Right kidney (tissue), 1 donor: Measurements from ENCODE around the gene SPCS3.
A peak's percentile ranks its signal among the peaks of the same experiment; 100 is the strongest.
"Not testable (repeated sequence)": the region's sequence is repeated elsewhere in the genome, so short reads cannot be mapped to it uniquely, and the experiment has no call there.

Experiments
- DNase-seq: peaks from one replicate; pipeline ENCODE4 v3.0.0-alpha.2; 2016

SPCS3 gene

DNA sequence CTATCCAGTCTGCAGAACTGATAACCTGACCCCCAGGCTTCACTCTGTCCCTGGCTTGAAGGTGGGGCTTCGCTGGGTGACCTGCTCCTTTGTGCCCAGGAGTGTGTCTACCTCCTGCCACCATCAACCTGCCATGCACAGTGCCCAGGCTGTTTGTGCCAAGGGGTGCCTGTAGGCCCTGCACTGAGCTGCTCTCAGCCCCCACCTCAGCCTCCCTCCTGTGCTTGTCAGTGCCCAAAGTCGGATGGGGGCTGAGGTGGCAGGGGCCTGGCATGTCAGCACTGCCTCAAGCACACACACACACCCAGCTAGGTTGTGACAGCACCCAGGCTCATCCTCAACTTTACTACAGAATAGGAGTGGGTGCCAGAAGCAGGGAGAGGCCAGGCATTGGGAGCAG lies 23.5 kb downstream of the SPCS3 start:
- DNase-seq = no peak

- DNase-seq = not testable (repeated sequence)
Measured at GRCh38 chr4:176345346-176345745, 25.6 kb downstream of the SPCS3 start.

DNA sequence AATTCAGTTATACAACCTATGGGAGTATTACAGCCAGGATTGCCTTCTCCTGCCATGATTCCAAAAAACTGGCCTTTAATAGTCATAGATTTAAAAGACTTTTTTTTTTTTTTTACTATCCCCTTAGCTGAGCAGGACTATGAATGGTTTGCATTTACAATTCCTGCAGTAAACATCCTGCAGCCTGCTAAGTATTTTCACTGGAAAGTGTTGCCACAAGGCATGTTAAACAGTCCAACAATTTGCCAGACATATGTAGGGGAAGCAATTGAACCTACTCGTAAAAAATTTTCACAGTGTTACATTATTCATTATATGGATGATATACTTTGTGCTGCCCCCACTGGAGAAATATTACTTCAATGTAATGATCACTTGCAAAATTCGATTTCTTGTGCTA lies 27.1 kb downstream of the SPCS3 start:
- not testable (repeated sequence) for DNase-seq

DNA sequence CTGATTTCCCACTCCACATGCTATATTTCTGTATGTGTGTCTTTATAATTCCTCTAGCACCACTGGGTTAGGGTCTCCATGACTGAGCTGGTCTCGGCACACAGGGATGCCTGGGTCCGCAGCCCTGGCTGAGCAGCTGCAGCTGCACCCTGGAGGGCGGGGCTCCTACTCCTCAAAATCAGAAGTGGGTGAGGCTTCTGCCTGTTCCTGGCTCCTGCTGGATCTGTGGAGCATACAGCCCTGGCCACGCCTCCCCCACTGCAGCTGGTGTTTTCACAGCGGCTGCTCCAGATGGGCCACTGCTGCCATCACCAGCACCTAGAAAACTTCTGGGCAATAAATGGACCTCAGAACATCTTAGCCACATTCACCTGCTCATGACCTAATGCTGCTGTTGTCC lies 30.9 kb downstream of the SPCS3 start:
- no peak for DNase-seq

- DNase-seq = no peak
Measured at GRCh38 chr4:176354884-176355283, 35.1 kb downstream of the SPCS3 start.

- no peak for DNase-seq
Measured at GRCh38 chr4:176357359-176358082, 37.8 kb downstream of the SPCS3 start.

DNA sequence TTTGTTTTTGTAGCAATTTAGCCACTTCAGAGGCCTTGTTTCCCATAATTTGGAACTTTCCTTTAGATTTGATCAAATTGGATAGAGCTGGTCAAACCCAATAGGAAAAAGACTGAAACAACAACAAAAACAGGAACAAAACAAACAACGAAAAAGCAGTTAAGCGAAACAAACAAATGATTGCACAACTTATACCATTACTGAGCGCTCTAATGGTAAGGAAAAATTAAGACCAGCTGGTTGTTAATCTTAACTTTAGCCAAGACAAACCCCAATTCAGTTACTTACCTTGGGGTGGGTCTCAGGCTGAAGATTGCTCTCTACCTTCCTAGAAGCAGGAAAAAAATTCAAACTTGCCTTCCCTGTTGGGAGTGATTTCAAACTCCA lies 38.3 kb downstream of the SPCS3 start:
- DNase-seq = no peak

GRCh38 chr4:176359590-176359989 lies 39.8 kb downstream of the SPCS3 start:
- DNase-seq = no peak

- no peak for DNase-seq
Measured at GRCh38 chr4:176360446-176360845, 40.7 kb downstream of the SPCS3 start.

DNA sequence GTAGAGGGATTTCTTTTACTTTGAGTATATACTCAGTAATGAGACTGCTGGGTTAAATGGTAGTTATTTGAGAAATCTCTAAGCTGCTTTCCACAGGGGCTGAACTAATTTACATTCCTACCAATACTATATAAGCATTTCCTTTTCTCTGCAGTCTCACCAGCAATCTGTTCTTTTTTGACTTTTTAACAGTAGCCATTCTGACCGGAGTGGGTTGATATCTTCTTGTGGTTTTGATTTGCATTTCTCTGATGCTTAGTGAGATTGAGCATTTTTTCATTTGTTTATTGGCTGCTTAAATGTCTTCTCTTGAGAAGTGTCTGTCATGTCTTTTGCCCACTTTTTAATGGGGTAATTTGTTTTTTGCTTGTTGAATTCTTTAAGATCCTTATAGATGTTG lies 43.3 kb downstream of the SPCS3 start:
- DNase-seq = no peak

- no peak for DNase-seq
Measured at GRCh38 chr4:176367771-176368465, 48.2 kb downstream of the SPCS3 start.

DNA sequence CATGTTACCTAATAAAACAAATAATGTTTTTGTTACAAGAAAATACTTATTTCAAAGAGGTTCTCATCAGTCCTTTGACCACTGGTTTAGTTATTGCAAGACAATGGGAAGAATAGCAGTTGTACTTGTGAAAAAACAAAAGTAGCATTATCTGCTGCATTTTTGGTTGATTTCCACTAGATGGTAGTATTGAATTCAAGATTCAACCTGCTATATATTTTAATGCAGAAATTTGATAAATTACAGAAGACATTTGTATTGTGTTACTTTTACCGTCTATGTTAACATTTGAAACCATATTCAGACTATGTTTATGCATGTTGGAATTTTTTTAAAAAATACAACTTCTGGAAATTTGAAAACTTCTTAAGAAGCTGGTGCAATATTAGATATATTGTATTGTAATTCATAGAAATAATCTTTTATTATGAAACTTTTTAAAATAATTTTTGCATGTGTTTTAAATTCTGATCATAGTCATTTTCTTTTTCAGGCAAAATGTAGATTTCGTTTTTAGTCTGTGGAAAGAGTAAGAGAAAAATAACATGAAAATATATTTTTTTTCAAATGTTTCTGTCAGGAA lies 56.4 kb downstream of the SPCS3 start:
- no peak for DNase-seq

DNA sequence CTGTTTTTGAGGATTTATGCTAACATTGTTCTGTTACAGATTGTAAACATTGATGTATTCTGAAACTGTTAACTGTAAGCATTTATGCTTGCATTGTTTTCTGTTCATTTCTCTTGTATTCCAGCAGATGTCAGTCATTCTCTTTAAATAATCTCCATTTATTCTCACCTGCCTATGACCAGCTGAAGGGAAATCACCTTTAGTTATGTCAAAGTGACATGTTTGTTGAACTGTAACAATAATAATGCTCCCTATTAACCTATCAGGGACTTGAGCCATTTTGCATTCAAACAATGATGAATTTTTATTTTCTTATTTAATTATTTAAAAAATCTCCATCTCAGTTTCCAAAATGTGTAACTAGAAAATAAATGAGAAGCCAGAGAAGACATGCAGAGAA lies 58.0 kb downstream of the SPCS3 start:
- peak; percentile 10 for DNase-seq

DNA sequence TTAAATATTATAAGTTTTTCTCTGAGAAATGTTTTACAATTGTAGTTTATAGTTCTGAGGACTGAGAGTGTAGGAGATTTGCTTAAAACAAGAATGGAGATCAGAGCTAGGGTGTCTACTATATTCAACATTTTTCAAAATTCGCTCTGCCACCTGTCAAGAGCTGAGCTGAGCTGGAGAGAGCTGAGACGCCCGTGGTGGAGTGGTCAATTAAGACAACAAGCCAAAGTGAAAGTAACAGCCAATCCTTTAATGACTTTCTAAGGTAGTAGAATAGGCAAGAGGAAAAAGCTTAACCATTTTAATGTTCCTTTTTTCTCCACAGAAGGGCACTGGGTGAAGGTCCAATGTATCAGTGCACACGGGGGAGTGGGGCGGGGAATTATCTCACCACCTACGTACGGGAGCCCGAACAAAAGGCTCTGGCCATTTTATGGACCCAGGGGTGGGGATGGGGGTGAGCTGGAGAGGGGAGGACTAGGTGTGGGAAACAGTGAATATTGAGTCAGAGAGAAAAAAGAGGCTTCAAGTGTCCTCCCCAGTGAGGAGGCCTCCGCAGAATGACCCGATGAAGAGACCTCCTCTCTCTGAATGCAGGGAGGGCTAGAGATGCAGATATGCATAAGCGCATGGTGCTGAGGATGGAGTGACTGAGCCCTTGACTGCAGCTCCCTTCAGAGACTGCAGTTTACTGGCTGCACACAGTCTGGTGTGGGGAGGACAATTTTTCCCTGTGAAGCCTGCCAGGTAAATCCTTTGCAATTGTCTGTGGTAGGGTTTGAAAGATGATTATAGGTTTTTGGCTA lies 60.8 kb downstream of the SPCS3 start:
- no peak for DNase-seq
